IPS DF 4.7 (cell line): ENCODE measurements around the gene MAML2.

Experiments
- DNase-seq: peaks from one replicate; pipeline ENCODE4 v3.0.0-alpha.2; 2013; ENCODE audit warnings: low spot score; ENCODE audit errors: extremely low read depth

The MAML2 gene

GRCh38 chr11:96160732-96161306, 182.2 kb downstream of the MAML2 start:
- DNase-seq = no peak

- DNase-seq = no peak
These were observed 183.0 kb downstream of the MAML2 start for GRCh38 chr11:96159968-96160367.

- DNase-seq = no peak
These were observed 184.9 kb downstream of the MAML2 start for GRCh38 chr11:96158126-96158525.

- DNase-seq = no peak
These were observed 185.5 kb downstream of the MAML2 start for GRCh38 chr11:96157517-96157873.

GRCh38 chr11:96156379-96156722, 186.6 kb downstream of the MAML2 start:
- DNase-seq = no peak

GRCh38 chr11:96155627-96156378, 187.2 kb downstream of the MAML2 start:
- no peak for DNase-seq

- DNase-seq = no peak
These were observed 188.0 kb downstream of the MAML2 start for GRCh38 chr11:96154802-96155520.

- no peak for DNase-seq
These were observed 190.4 kb downstream of the MAML2 start for GRCh38 chr11:96152623-96153022.

- no peak for DNase-seq
These were observed 191.5 kb downstream of the MAML2 start for GRCh38 chr11:96151501-96151900.

- DNase-seq = no peak
These were observed 192.4 kb downstream of the MAML2 start for GRCh38 chr11:96150609-96151008.

GRCh38 chr11:96149743-96150555, 193.0 kb downstream of the MAML2 start:
- no peak for DNase-seq

- DNase-seq = no peak
These were observed 195.0 kb downstream of the MAML2 start for GRCh38 chr11:96147906-96148486.

- no peak for DNase-seq
These were observed 195.8 kb downstream of the MAML2 start for GRCh38 chr11:96147186-96147585.

- no peak for DNase-seq
These were observed 196.2 kb downstream of the MAML2 start for GRCh38 chr11:96146765-96147164.

GRCh38 chr11:96145163-96145585, 197.8 kb downstream of the MAML2 start:
- DNase-seq = no peak

- no peak for DNase-seq
These were observed 198.4 kb downstream of the MAML2 start for GRCh38 chr11:96144553-96144952.

- no peak for DNase-seq
These were observed 199.9 kb downstream of the MAML2 start for GRCh38 chr11:96143041-96143521.

GRCh38 chr11:96141626-96142025, 201.4 kb downstream of the MAML2 start:
- no peak for DNase-seq

- DNase-seq = no peak
These were observed 203.3 kb downstream of the MAML2 start for GRCh38 chr11:96139691-96140090.

GRCh38 chr11:96137373-96137772, 205.6 kb downstream of the MAML2 start:
- no peak for DNase-seq

GRCh38 chr11:96136613-96137298, 206.2 kb downstream of the MAML2 start:
- no peak for DNase-seq
